Measurements from ENCODE around the gene DEDD2. TPM values are rescaled to one million over a fixed set of nuclear protein-coding genes. Genes with fewer than 3 reads are reported as not detected.

DEDD2 gene
- total RNA-seq, 1 donor from 2014 or later, result 35.6 TPM

GRCh38 chr19:42189133-42189532 is 28.3 kb downstream of the DEDD2 start:
- peaks cover 30% of the 10 kb centered on the region for H3K4me1 ChIP-seq
- no peaks in the 10 kb centered on the region for H3K36me3 ChIP-seq
- H3K27ac ChIP-seq, result no peak overlapping the region
- DNase-seq (no peak), ATAC-seq (no peak)
- intact Hi-C loops (cut with DNase I), result no loop called here
- no peaks in the 10 kb centered on the region for H3K27me3 ChIP-seq (ENCODE audit: low read depth)
- H3K4me3 ChIP-seq, result no peak overlapping the region
- no peaks in the 10 kb centered on the region for H3K9me3 ChIP-seq
- TF ChIP-seq CTCF (IDR thresholded peaks at IDR 0.05), result no peak

GRCh38 chr19:42188665-42189064 is 28.8 kb downstream of the DEDD2 start:
- no peak for TF ChIP-seq CTCF (IDR thresholded peaks at IDR 0.05)
- intact Hi-C loops (cut with DNase I), result no loop called here
- DNase-seq, result no peak

GRCh38 chr19:42185277-42185676 is 32.2 kb downstream of the DEDD2 start:
- Histone ChIP-seq H3K27ac (no peak overlapping the region), H3K4me1 (peaks cover 18% of the 10 kb centered on the region), H3K9me3 (no peaks in the 10 kb centered on the region), H3K36me3 (no peaks in the 10 kb centered on the region), H3K4me3 (no peak overlapping the region), H3K27me3 (ENCODE audit: low read depth) (peaks cover 12% of the 10 kb centered on the region)
- no peak for TF ChIP-seq CTCF (IDR thresholded peaks at IDR 0.05)
- peak; percentile 46 to 74 for ATAC-seq
- DNase-seq, result no peak
- intact Hi-C loops (cut with DNase I), result no loop called here

More at GRCh38 chr19:42188665-42189064, 28.8 kb downstream of the DEDD2 start:
- H3K9me3 ChIP-seq, result no peaks in the 10 kb centered on the region
- H3K4me1 ChIP-seq, result peaks cover 30% of the 10 kb centered on the region
- no peak overlapping the region for H3K27ac ChIP-seq
- no peak overlapping the region for H3K4me3 ChIP-seq
- H3K27me3 ChIP-seq (ENCODE audit: low read depth), result no peaks in the 10 kb centered on the region
- no peaks in the 10 kb centered on the region for H3K36me3 ChIP-seq
- no peak for ATAC-seq

DNA sequence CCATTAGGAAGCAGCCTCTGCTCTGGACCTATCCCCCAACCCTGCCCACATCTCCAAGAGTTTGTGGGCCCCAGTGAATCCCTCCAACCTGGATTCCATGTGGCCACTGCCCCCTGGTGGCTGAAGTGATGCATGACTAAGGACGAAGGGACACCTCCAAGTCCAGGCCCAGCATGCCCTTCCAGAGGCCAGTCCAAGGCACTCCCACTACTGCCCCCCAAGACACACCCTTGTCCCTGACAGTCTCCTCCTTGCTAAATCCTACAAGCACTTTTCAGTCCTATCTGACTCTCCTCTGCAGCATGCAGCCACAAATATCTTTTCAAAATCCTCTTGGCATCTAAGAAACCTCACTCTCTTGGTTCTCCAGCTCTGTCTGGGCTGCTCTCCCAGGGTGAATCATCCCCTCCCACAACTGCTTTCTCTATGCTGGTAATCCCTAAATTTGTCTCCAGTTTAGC is 33.0 kb downstream of the DEDD2 start:
- Histone ChIP-seq H3K27ac (no peak overlapping the region), H3K9me3 (no peaks in the 10 kb centered on the region), H3K36me3 (no peaks in the 10 kb centered on the region), H3K4me3 (no peak overlapping the region), H3K27me3 (ENCODE audit: low read depth) (peaks cover 21% of the 10 kb centered on the region), H3K4me1 (peaks cover 18% of the 10 kb centered on the region)
- DNase-seq, result peak; percentile 81
- ATAC-seq, result peak; percentile 85 to 88
- intact Hi-C loops (cut with DNase I), result no loop called here
- TF ChIP-seq CTCF (IDR thresholded peaks at IDR 0.05), result peak; percentile 89

DNA sequence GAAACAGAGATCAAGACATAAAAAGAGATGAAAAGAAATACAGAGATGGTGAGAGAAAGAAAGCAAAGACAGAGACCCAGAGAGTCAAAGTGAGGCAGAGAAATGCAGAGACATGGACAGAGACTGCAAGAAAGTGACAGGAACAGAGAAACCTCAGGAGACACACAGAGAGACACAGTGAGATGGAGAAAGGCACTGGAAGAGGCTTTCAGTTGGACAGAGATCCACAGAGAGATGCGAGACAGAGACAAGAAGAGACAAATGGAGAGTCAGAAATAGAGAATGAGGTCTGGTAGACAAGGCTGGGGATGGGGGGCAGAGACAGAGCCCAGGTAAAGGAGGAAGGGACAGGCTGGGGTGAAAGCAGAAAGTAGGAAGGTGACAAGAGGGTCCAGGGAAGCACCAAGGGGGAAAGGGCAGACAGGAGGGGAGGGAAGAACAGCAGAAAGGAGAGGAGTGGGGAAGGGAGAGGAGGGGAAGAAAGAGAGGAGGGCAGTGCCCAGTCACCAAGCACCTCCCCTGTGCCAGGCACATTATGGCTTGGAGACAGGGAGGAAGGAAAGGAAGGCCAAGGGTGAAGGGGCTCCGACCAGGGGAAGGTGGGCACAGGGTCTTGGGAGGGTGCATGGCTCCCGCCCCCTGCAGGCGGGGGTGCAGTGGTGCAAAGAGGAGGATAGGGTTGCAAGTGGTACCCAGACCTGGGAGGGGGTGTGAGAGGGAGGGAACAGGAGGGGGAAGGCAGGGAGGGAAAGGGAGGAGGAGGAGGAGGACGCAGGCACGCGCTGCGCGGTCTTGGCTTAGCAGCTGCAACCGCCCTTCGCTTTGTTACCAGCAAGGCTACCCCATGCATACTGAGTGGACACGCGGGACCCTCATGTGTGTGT is 38.4 kb downstream of the DEDD2 start:
- no peaks in the 10 kb centered on the region for H3K36me3 ChIP-seq
- peak; percentile 10 for TF ChIP-seq CTCF (IDR thresholded peaks at IDR 0.05)
- no peak overlapping the region for H3K4me3 ChIP-seq
- H3K27me3 ChIP-seq (ENCODE audit: low read depth), result peaks cover 67% of the 10 kb centered on the region
- intact Hi-C loops (cut with DNase I), result no loop called here
- H3K9me3 ChIP-seq, result no peaks in the 10 kb centered on the region
- H3K4me1 ChIP-seq, result peaks cover 14% of the 10 kb centered on the region
- DNase-seq (no peak), ATAC-seq (no peak)
- no peak overlapping the region for H3K27ac ChIP-seq

All from lower lobe of right lung (tissue), 2 donors.